ENCODE data around the gene ARMC9. TPM values are rescaled to one million over a fixed set of nuclear protein-coding genes. Genes with fewer than 3 reads are reported as not detected.

Gene ARMC9
- total RNA-seq, 1 experiment from 2014 or later = 67.2 TPM

- DNase-seq (ENCODE audit: low read depth) = no peak
Observed at GRCh38 chr2:231415029-231415428, 216.6 kb downstream of the ARMC9 start.

GRCh38 chr2:231418820-231419640 is 220.6 kb downstream of the ARMC9 start:
- DNase-seq (ENCODE audit: low read depth) = no peak

- DNase-seq (ENCODE audit: low read depth) = no peak
Observed at GRCh38 chr2:231421051-231421580, 222.7 kb downstream of the ARMC9 start.

GRCh38 chr2:231422056-231422455 is 223.6 kb downstream of the ARMC9 start:
- no peak for DNase-seq (ENCODE audit: low read depth)

GRCh38 chr2:231423176-231423575 is 224.7 kb downstream of the ARMC9 start:
- DNase-seq (ENCODE audit: low read depth) = no peak

Other genes starting within 250 kb of the ARMC9 start
- not detected in 2 replicates for gene SPATA3, start 202.5 kb upstream of the ARMC9 start, total RNA-seq (2014; rRNA removed; shearing (Covaris generic))
- 0.39 and 0.48 TPM in 2 replicates for gene C2orf72, start 161.1 kb upstream of the ARMC9 start, total RNA-seq (2014; rRNA removed; shearing (Covaris generic))
- 108 and 119 TPM in 2 replicates for gene PSMD1, start 141.8 kb upstream of the ARMC9 start, total RNA-seq (2014; rRNA removed; shearing (Covaris generic))
- gene HTR2B, start 73.6 kb upstream of the ARMC9 start, total RNA-seq (2014; rRNA removed; shearing (Covaris generic)) = 1.7 TPM in 2 replicates
- gene B3GNT7, start 197.1 kb downstream of the ARMC9 start, total RNA-seq (2014; rRNA removed; shearing (Covaris generic)) = 0.49 and 0.60 TPM in 2 replicates

All from RPMI7951 (cell line).